Dedifferentiated amniotic fluid mesenchymal stem cell (primary cell): ENCODE results near the gene PARPBP.
A peak's percentile ranks its signal among the peaks of the same experiment; 100 is the strongest.
"Not testable (repeated sequence)": the region's sequence is repeated elsewhere in the genome, so short reads cannot be mapped to it uniquely, and the experiment has no call there.

Source experiments
- DNase-seq: peaks from one replicate; pipeline ENCODE4 v3.0.0-alpha.2; 2016; ENCODE audit errors: extremely low spot score

PARPBP gene

DNA sequence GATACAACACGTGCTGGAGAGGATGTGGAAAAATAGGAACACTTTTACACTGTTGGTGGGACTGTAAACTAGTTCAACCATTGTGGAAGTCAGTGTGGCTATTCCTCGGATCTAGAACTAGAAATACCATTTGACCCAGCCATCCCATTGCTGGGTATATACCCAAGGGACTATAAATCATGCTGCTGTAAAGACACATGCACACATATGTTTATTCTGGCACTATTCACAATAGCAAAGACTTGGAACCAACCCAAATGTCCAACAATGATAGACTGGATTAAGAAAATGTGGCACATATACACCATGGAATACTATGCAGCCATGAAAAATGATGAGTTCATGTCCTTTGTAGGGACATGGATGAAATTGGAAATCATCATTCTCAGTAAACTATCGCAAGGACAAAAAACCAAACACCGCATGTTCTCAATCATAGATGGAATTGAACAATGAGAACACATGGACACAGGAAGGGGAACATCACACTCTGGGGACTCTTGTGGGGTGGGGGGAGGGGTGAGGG is 27.1 kb downstream of the PARPBP start:
- DNase-seq, result not testable (repeated sequence)

DNA sequence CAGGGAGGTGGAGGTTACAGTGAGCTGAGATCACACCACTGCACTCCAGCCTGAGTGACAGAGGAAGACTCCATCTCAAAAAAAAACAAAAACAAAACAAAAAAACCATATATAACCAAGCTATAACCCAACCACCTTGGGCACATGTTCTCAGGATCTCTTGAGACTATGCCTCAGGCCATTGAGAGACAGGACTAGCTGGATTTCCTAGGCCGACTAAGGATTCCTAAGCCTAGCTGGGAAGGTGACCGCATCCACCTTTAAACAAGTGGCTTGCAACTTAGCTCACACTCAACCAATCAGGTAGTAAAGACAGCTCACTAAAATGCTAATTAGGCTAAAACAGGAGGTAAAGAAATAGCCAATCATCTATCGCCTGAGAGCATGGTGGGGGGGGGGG is 35.2 kb downstream of the PARPBP start:
- not testable (repeated sequence) for DNase-seq

DNA sequence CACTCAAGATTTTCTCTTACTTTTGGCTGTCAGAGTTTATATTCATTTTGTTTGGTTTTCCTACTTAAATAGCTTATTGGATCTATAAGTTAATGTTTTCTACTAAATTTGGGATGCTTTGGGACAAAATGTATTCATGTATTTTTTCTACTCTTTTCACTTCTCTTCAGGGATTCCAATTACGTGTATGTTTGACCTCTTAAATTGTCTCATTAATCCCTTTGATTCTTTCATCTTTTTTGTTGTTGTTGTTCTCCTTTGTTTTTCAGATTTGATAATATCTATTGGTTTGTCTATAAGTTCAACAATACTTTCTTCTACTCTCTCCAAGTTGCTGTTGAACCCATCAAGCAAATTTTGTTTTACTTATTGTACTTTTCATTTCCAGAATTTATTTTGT is 43.4 kb downstream of the PARPBP start:
- no peak for DNase-seq

DNA sequence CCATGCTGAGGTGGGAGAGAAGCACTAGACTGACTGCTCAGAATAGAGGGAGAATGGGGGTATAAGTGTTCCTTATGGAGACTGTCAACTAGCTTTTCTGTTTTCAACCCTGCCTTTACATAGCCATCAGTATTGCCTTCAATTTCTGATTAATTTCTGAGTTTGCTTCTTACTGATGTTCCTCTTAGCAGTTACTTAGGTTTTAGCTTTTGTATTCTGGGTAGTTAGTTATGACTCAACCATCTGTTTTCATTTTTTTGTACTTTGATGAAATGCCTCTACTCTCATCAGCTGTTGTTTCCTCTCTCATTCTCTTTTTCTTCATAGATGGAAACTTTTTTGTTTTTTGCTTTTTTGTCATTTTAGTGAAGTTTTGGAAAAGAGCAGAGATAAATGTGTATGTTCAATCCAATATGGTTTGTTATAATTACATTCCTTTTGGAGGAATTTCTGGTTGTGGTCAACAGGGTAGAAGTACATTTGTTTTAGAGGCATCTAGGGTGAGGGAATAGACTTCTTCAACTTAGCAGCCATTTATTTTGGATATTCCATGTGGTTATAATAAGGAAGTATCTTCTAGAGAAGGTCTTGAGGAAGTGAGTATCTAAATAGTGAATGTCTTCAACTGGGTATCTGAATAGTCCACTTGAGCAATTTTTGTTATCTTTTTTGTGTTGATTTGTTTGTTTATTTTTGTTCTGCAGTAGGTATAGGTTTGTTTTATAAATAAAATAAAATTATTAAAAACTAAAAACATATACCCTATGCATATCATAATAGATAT is 48.0 kb downstream of the PARPBP start:
- DNase-seq, result no peak

DNA sequence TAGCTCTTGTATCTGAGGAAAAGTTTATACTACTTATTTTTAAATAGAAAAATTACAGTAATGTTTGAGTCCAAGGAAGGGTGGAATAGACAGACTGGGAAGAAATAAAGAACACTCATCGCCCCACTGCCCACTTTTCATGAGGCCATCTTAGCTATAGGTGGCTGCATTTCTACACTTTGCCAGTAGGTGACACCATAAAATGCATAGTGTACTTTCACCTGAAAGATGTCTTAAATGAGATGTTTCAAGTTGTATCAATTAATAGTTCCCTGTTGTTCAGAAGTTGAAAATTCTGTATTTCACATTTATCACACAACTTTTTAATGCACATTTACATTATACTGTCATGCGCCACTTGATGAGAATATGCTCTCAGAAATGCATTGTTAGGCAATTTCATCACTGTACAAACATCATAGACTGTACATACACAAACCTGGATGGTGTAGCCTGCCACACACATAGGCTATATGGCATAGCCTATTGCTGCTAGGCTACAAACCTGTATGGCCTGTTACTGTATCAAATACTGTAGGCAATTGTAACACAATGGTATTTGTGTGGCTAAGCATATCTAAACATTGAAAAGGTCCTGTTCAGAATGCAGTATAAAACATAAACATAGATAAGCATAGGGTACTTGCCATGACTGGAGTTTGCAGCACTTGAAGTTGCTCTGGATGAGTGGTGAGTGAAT is 50.1 kb downstream of the PARPBP start:
- DNase-seq, result no peak

DNA sequence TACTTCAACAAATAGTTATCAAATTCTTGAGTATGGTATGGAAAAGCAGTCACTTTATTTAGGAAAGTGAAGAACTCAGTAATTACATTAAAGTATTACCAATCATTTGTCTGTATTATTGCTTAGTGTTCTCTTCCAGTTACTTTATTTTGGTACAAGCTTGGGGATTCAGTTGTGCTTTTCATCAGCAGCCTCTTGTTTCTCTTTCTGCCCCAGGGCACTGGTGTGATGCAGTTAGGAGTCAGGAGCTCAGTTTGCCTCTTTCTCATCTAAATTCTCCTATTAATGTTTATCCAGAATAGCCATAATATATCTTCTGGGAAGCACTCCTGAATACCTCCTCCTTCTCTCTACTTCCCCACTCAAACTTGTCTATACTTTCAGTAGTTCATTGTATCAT is 52.0 kb downstream of the PARPBP start:
- no peak for DNase-seq

DNA sequence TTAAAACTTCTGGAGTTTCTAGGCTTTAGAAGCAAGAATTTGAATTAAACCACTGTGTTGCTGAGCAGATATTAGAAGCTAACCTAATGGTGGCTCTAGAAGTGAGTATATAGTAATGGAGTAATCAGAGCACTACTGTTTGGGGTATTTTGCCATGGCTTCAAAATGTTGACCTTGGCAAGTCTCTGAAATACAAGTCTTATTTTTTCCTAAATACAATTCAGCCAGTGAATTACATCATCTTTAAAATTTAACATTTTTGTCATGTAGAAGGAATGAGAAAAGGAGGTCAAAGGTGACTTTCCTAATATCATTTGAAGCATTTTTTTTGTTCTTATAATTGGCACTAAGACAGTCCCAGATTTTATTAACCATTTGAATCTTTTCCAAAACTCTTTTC is 52.5 kb downstream of the PARPBP start:
- peak; percentile 86 for DNase-seq

DNA sequence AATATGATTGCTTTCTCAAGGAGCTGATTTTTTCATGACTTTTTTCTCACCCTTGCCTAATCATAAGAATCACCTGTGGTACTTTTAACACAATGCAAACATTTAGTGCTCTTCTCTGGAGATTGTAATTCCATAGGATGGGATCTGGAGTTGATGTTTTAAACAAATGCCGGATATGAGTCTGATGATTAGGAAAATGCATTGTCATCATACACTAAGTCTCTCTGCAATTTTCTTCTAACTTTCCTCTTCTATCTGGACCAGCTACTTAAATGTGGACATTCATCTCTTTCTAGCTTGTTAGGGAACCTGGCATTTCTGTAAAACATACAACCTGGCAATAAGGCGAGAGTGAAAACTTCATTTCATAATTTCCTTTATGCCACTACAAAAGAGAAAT is 54.1 kb downstream of the PARPBP start:
- DNase-seq, result no peak

DNA sequence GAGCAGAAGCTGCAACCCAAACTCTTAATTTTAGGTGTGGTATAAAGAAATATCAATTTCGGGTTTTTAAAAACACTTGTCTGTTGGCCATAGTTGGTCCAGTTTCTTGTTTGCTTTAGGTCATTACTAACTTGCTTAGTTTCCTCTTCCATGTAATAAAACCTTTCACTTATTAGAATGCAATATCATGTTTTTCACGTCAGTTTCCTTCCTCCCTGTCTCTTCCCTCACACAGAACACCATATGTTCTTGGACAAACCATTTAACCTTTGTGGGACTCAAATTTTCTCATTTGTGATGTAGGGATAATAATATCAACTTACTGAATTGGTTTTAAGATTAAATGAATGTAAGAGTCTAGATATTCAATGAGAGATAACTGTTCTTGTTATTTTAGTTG is 54.8 kb downstream of the PARPBP start:
- no peak for DNase-seq

DNA sequence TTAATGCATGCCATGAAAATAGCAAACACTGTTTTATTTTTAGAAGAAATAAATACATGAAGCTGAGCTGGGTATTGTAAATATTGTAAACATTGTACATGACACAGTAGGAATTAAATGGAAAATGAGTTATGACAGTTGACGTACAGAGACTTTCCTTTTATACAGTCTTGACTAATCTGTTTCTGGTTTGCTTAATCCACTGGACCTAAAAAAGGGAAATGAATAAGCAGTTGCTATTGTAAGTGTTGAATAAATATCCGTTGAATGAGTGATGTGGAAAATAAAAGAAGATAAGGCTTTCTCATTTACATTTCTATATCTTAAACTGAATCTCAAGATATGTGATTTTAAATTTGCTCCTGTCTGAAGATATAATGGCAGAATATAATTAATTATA is 62.7 kb downstream of the PARPBP start:
- DNase-seq, result no peak

DNA sequence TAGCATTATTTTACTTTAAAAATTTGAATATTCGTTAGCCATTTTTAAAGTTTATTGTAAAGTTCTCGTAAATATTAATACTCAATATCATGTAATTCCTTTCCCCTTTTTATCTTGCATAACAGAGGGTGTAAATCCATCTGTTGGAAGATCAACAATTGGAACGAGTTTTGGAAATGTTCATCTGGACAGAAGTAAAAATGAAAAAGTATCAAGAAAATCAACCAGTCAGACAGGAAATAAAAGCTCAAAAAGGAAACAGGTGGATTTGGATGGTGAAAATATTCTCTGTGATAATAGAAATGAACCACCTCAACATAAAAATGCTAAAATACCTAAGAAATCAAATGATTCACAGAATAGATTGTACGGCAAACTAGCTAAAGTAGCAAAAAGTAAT is 75.8 kb downstream of the PARPBP start:
- no peak for DNase-seq

DNA sequence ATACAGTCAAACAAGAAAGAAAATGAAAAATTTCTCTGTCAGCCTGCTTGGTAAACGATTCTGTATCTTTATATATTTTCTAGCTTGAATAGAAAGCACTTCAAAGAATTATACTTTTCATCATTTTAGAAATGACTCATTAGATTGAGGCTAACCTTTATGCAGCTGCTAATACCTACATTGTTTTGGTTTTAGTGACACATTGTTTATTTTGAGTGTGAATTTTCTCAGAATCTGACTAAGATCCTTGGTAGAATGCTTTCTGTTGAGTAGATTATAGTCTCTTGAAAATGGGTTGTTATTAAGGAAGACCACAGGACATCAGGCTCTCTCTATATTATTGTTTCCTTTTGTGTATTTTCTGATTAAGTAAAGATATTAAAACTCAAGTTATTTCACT is 77.8 kb downstream of the PARPBP start, which contains the start of gene PMCH:
Gene PMCH (minus strand): TSS at position 45 of the 400 bp plus-strand sequence. CDS start 63 bp downstream, outside the sequence.
- no peak for DNase-seq

DNA sequence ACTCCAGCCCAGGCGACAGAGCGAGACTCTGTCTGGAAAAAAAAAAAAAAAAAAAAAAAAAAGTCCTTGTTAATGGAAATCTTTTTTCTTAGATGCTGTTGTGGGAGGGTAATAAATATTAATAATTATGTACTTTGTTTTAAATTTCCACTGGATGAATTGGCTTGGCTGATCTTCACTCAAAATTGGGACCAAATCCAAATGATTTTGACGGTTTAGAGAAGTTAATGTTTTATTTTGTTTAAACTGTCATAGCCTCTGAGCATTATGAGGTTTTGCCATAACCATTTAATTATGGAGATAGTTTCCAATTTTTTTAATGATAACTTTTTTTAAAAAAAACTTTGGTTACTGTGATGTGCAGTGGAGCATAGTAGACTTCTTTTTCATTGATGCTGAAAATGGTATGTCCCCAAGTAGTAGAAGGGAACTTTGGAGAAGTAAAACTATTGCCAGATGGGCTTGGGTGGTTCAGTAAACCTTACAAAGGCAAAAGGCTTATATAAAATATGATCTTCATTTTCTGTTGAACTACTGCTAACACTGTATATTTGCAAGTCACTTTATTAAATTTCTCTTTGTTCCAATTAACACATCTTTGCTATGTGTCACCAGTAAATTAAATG is 81.6 kb downstream of the PARPBP start:
- no peak for DNase-seq

DNA sequence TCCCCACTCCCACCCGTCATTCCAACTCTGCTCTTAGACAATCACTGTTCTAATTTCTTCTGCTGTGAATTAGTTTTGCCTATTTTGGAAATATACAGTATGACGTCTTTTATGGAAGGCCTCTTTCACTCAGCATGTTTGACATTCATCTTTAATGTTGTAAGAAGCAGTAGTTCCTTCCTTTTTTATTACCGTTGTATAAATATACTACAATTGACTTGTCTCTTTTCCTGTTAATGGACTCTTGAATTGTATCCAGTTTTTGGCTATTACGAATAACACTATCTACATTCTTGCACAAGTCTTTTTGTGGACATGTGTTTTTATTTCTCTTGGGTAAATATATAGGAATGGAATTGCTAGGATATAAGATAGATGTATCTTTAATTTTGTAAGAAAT is 82.6 kb downstream of the PARPBP start:
- no peak for DNase-seq

DNA sequence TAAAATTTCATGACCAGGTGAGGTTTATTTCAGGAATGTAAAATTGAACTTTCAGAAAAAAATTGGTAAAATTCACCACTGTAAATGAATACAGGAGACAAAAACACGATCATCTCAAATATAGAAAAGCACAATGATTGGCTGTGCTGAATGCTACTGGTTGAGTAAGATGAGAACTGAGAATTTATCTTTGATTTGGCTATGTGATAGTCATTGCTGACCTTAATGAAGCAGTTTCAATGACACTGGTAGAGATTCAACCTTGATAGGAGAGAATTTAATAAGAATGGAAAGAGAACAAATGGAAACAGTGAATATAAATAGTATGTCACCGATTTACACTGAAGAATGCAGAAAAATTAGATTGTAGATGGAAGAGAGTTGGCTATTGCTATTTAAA is 84.0 kb downstream of the PARPBP start:
- DNase-seq, result no peak

DNA sequence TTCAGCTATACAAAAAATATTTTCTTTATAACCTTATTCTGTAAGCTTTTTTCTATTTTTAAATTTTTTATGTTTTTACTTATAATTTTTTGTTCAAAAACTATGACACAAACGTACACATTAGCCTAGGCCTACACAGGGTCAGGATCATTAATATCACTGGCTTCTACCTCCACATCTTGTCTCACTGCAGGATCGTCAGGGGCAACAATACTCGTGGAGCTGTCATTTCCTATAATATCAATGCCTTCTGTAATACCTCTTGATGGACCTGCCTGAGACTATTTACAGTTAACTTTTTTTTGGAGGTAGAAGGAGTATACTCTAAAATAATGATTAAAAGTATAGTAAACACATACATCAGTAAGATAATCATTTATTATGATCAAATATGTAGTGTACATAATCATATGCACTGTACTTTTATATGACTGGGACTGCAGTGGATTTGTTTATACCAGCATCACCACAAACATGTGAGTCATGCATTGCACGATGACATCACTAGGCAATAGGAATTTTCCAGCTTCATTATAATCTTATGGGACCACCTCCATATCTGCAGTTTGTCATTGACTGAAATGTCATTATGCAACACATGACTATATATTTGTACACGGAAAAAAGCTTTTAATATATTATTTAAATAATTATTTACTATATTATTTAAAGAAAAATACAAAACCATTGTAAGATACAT is 96.2 kb downstream of the PARPBP start:
- peak; percentile 44 for DNase-seq

DNA sequence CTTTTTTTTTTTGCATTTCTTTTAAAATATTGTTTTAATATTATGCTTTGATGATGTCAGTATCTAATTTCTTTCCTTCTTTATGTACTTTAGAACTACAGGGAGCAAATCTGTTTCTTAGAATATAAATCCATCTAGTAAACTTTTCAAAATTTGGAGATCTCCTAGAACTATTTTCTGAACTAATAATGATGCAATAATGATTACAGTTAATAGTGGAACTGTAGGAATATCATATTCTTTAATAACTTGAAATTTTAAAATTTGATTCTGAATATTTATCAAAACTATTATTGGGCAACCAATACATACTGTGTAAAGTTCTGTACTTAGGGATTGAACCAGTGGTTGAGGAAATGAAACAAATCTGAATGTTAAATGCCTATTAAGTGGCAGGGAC is 100.8 kb downstream of the PARPBP start:
- DNase-seq, result no peak

DNA sequence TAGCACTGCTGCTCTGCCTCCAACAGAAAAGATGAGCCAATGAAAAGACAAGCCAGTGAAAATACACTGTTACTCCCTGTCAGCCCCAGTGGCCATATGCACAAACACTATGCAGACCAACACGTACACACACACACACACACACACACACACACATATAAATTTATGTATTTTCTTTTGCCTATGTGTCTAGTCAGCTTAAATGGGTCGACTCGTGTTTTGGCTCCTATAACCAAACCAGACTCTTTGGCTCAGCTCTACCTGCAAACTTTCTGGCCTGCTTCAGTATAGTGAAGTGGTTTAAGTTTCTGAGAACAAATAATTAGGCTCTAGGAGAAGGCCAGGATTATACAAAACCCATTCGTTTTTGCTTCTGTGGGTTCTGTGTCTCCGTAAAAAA is 108.0 kb downstream of the PARPBP start:
- DNase-seq, result no peak

DNA sequence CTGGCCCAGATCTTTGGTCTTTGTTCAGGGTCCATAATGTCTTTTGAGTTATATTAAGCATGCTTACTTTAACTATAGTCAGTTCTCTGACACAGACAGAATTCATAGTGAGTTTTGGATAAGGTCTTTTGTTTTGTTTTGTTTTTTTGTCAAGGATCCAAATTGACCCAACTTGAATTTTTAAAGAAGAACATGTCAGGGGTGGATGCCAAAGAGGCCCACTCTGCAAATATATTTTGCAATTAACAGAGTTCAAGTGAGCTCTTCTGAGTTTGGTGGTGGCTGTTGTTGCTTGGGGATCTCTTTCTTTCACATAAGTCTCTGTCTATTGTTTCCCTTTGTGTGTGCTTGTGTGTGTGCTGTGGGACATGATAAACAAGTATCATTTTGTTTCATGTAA is 112.1 kb downstream of the PARPBP start:
- no peak for DNase-seq

DNA sequence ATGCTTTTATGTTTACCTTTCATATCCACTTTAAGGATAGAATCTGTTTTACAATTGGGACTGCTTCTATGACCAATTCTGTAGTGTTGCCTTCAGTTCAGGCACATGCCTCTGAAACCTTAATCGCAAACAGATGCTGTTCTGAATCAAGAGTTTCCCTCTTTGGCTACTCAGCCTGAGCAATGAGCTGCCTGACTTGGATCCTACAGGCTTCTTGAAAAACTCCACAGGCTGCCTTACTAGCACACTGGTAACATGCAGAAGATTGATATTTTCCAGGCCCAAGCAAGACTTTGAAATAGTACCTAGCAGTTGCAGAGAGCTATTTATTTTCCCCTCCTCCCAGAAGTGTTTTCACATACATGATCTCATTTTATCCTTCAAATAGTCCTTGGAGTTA is 112.5 kb downstream of the PARPBP start:
- peak; percentile 87 for DNase-seq

DNA sequence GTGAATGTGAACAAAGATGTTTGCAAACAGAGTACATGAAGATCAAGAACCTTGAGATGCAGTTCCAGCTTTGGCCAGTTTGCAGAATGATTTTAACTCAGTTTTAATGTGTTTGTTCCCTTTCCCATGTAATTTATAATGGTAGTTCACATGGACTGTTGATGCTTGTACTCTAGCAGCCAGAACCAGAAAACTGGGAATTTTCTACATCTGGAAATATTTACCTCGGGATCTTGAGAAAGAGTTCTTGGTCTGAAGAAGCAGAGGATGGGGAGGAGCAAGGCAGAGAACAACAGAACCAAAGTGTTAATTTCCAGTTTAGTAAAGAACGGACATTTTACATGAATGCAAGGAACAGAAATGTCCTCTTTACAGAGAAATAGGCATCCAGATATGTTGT is 114.6 kb downstream of the PARPBP start:
- DNase-seq, result no peak

DNA sequence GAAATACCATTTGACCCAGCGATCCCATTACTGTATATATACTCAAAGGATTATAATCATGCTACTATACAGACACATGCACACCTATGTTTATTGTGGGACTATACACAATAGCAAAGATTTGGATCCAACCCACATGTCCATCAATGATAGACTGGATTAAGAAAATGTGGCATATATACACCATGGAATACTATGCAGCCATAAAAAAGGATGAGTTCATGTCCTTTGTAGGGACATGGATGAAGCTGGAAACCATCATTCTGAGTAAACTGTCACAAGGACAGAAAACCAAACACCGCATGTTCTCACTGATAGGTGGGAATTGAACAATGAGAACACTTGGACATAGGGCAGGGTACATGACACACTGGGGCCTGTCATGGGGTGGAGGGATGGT is 120.9 kb downstream of the PARPBP start:
- DNase-seq, result not testable (repeated sequence)
